GM18507 (cell line): Measurements from ENCODE around the gene ZBTB7C.

ENCODE experiments used
- DNase-seq: peaks from one replicate; pipeline ENCODE4 v3.0.0; 2011; ENCODE audit warnings: low read depth; ENCODE audit not compliant: insufficient read length; ENCODE audit errors: extremely low spot score
- FAIRE-seq: peaks from 2 replicates; lab custom pipeline; 2011; peaks lifted over from hg19 to GRCh38; lab: Jason Lieb, UNC

Gene ZBTB7C

GRCh38 chr18:48042431-48042830 lies 366.8 kb downstream of the ZBTB7C start:
- DNase-seq (no peak), FAIRE-seq (no peak)

GRCh38 chr18:48040457-48041110 lies 368.6 kb downstream of the ZBTB7C start:
- no peak for FAIRE-seq
- DNase-seq, result no peak

- no peak for FAIRE-seq
- DNase-seq, result no peak
Observed at GRCh38 chr18:48039769-48040215, 369.4 kb downstream of the ZBTB7C start.

GRCh38 chr18:48038636-48039035 lies 370.5 kb downstream of the ZBTB7C start:
- DNase-seq (no peak), FAIRE-seq (no peak)

- DNase-seq, result no peak
- no peak for FAIRE-seq
Observed at GRCh38 chr18:48037481-48038271, 371.5 kb downstream of the ZBTB7C start.

- no peak for DNase-seq
- no peak for FAIRE-seq
Observed at GRCh38 chr18:48036641-48037421, 372.4 kb downstream of the ZBTB7C start.

- no peak for DNase-seq
- no peak for FAIRE-seq
Observed at GRCh38 chr18:48036226-48036625, 373.0 kb downstream of the ZBTB7C start.

GRCh38 chr18:48035556-48035860 lies 373.7 kb downstream of the ZBTB7C start:
- DNase-seq (no peak), FAIRE-seq (no peak)

- DNase-seq (no peak), FAIRE-seq (no peak)
Observed at GRCh38 chr18:48034651-48035555, 374.3 kb downstream of the ZBTB7C start.

- DNase-seq, result no peak
- FAIRE-seq, result no peak
Observed at GRCh38 chr18:48033790-48034650, 375.2 kb downstream of the ZBTB7C start.

- FAIRE-seq, result no peak
- DNase-seq, result no peak
Observed at GRCh38 chr18:48032876-48033789, 376.1 kb downstream of the ZBTB7C start.

- DNase-seq, result no peak
- FAIRE-seq, result no peak
Observed at GRCh38 chr18:48031641-48032040, 377.5 kb downstream of the ZBTB7C start.

- FAIRE-seq (peak; percentile 67), DNase-seq (no peak)
Observed at GRCh38 chr18:48030616-48031480, 378.3 kb downstream of the ZBTB7C start.

- no peak for FAIRE-seq
Observed at GRCh38 chr18:48029296-48029986, 379.7 kb downstream of the ZBTB7C start.

GRCh38 chr18:48028696-48029095 lies 380.5 kb downstream of the ZBTB7C start:
- no peak for FAIRE-seq
- DNase-seq, result no peak

More at GRCh38 chr18:48029296-48029986, 379.7 kb downstream of the ZBTB7C start:
- no peak for DNase-seq

- FAIRE-seq (no peak), DNase-seq (no peak)
Observed at GRCh38 chr18:48028081-48028480, 381.1 kb downstream of the ZBTB7C start.
